GM12878 (cell line): ENCODE measurements around the gene TSSK2. TPM values are rescaled to one million over a fixed set of nuclear protein-coding genes. Genes with fewer than 3 reads are reported as not detected.

Experiments used
- ATAC-seq: fragments of 200-7000 bp; cut with Tn5 transposase; 3 replicates; pipeline ENCODE4 v1.9.1; 2020; ENCODE audit warnings: mild to moderate bottlenecking, moderate library complexity
- BruUV-seq: library from RNA; stranded (reverse); fragments of 400-500 nt; replicated peaks from 2 replicates; lab custom pipeline; 2021; lab: Mats Ljungman, UMichigan
- CTCF ChIA-PET: fragments of 300-600 bp; sonication (Branson Sonifier 250); formaldehyde crosslinking; extraction: SDS; loops from one replicate; lab custom pipeline; 2021; ENCODE audit warnings: inconsistent platforms; lab: Yijun Ruan, JAX
- POLR2A ChIA-PET: fragments of 350-600 bp; formaldehyde crosslinking; extraction: SDS; loops from one replicate; lab custom pipeline; 2021; ENCODE audit warnings: inconsistent platforms; lab: Charles Lee
- RAD21 ChIA-PET: fragments of 300-600 bp; sonication (Branson Sonifier 250); formaldehyde crosslinking; loops from one replicate; lab custom pipeline; 2023; ENCODE audit warnings: antibody characterized with exemption; ENCODE audit not compliant: unreplicated experiment; lab: Charles Lee
- SMC1A ChIA-PET: fragments of 300-600 bp; sonication (Branson Sonifier 250); formaldehyde crosslinking; loops from one replicate; lab custom pipeline; 2023; ENCODE audit not compliant: unreplicated experiment, uncharacterized antibody; lab: Charles Lee
- DNase-seq: peaks from one replicate; pipeline ENCODE4 v3.0.0-alpha.2; 2011; ENCODE audit warnings: low read depth, low spot score
- FAIRE-seq: peaks from 3 replicates; lab custom pipeline; 2011; peaks lifted over from hg19 to GRCh38; lab: Jason Lieb, UNC
- H2AFZ ChIP-seq: 2 replicates; pipeline ENCODE4 v1.6.0; 2011; ENCODE audit warnings: low read depth, low read length, control low read depth; ENCODE audit not compliant: control insufficient read depth
- H3K27ac ChIP-seq: 2 replicates; pipeline ENCODE4 v1.5.1; 2011; ENCODE audit warnings: control low read depth; ENCODE audit not compliant: control insufficient read depth, insufficient read depth
- H3K27me3 ChIP-seq, 2 experiments: replicated peaks in 1 of 2; 2 replicates each; pipeline versions ENCODE4 v1.6.0 to v1.6.1; 2011; ENCODE audit warnings: low read length in 1 of 2; ENCODE audit not compliant: control insufficient read depth in 2 of 2, insufficient read depth in 2 of 2
- H3K36me3 ChIP-seq, 2 experiments: 2 replicates each; pipeline ENCODE4 v1.5.1; 2011; ENCODE audit warnings: low read length in 1 of 2; ENCODE audit not compliant: control insufficient read depth in 2 of 2, insufficient read depth in 2 of 2
- H3K4me1 ChIP-seq: 2 replicates; pipeline ENCODE4 v1.6.1; 2011; ENCODE audit warnings: mild to moderate bottlenecking, low read length, moderate library complexity, mixed read lengths; ENCODE audit not compliant: control insufficient read depth, insufficient read depth
- H3K4me2 ChIP-seq: 2 replicates; pipeline ENCODE4 v1.6.0; 2011; ENCODE audit warnings: control low read depth; ENCODE audit not compliant: control insufficient read depth, insufficient read depth
- H3K4me3 ChIP-seq: fragments of 200-600 bp; sonication (generic); 2 replicates; pipeline ENCODE4 v1.5.1; 2016
- H3K79me2 ChIP-seq: 2 replicates; pipeline ENCODE4 v1.6.0; 2011; ENCODE audit warnings: low read length; ENCODE audit not compliant: control insufficient read depth, insufficient read depth
- H3K9ac ChIP-seq: 2 replicates; pipeline ENCODE4 v1.8.0; 2011; ENCODE audit warnings: low read length, control low read depth, mixed read lengths; ENCODE audit not compliant: control insufficient read depth, insufficient read depth
- H3K9me3 ChIP-seq: replicated peaks from 3 replicates; pipeline ENCODE4 v1.5.1; 2011; ENCODE audit warnings: mild to moderate bottlenecking, low read length; ENCODE audit not compliant: control insufficient read depth, insufficient read depth
- H4K20me1 ChIP-seq: 2 replicates; pipeline ENCODE4 v1.6.0; 2011; ENCODE audit not compliant: control insufficient read depth, insufficient read depth
- BHLHE40 ChIP-seq, 2 experiments: fragments of 450-650 bp in 1 of 2; IDR thresholded peaks; 2 replicates each; pipeline ENCODE4 v1.6.1; 2011 to 2017; ENCODE audit warnings: low read depth in 2 of 2, borderline replicate concordance in 1 of 2, improper control_type of control experiment in 1 of 2, low read length in 1 of 2, mild to moderate bottlenecking in 1 of 2
- CEBPB ChIP-seq, 2 experiments: fragments of 150-350 bp in 1 of 2; IDR thresholded peaks; 2 replicates each; pipeline ENCODE4 v1.6.1; 2012 to 2014; ENCODE audit warnings: low read depth in 2 of 2, low read length in 2 of 2, borderline replicate concordance in 1 of 2, inconsistent platforms in 1 of 2
- FOS ChIP-seq: IDR thresholded peaks from 3 replicates; pipeline ENCODE4 v1.6.1; 2011; ENCODE audit warnings: borderline replicate concordance; ENCODE audit not compliant: insufficient read length; ENCODE audit errors: extremely low read depth
- MTA3 ChIP-seq: IDR thresholded peaks from 2 replicates; pipeline ENCODE4 v1.6.1; 2012; ENCODE audit warnings: low read length, inconsistent platforms, borderline replicate concordance
- NFYB ChIP-seq: IDR thresholded peaks from 2 replicates; pipeline ENCODE4 v1.6.1; 2011; ENCODE audit warnings: low read depth, mild to moderate bottlenecking, low read length, improper control_type of control experiment, moderate library complexity; ENCODE audit not compliant: insufficient read depth
- POLR2AphosphoS2 ChIP-seq: IDR thresholded peaks from 2 replicates; pipeline ENCODE4 v1.6.1; 2011; ENCODE audit warnings: low read depth, mild to moderate bottlenecking, low read length, improper control_type of control experiment, moderate library complexity
- SP1 ChIP-seq: IDR thresholded peaks from one replicate; pipeline ENCODE4 v1.6.1; 2011; ENCODE audit warnings: low read depth, low read length
- TBL1XR1 ChIP-seq: IDR thresholded peaks from 2 replicates; pipeline ENCODE4 v1.6.1; 2012; ENCODE audit warnings: low read depth, low read length, improper control_type of control experiment
- ZNF207 ChIP-seq: fragments of 450-650 bp; IDR thresholded peaks from 2 replicates; pipeline ENCODE4 v1.6.1; 2014; ENCODE audit warnings: antibody characterized with exemption, mild to moderate bottlenecking, borderline replicate concordance
- WGBS: methylation state at CpG from one replicate; pipeline ENCODE4 v1.1.6; 2016; ENCODE audit warnings: low lambda C conversion rate; ENCODE audit not compliant: insufficient replicate concordance, insufficient coverage; ENCODE audit errors: missing lambda C conversion rate; 5-methylcytosine and 5-hydroxymethylcytosine counted together
- in situ Hi-C: fragments of 300-500 bp; cut with MboI; formaldehyde crosslinking; loops from 9 replicates; pipeline ENCODE4 v1.14.3; 2018; ENCODE audit warnings: mixed read lengths
- intact Hi-C: fragments of 100-400 bp; cut with micrococcal nuclease; formaldehyde crosslinking; loops from one replicate; pipeline ENCODE4 v1.14.2; 2022; ENCODE audit not compliant: unreplicated experiment
- polyA plus RNA-seq, 11 experiments: library from polyadenylated mRNA; depleted of rRNA in 4 of 11; unstranded in 6 of 11; stranded (reverse) in 5 of 11; fragments of >200 nt; fragmentation: Nextera tagmentation in 4 of 11; fragmentation: Illumina TruSeq in 1 of 11; extraction: Ambion mirVana in 4 of 11; extraction: Trizol in 1 of 11; gene quantifications; 1 replicate in 1 of 11; 2 replicates in 10 of 11; pipeline versions ENCODE4 v1.2.1 to v1.2.3, GENCODE V29; 2011 to 2016; ENCODE audit warnings: inconsistent platforms in 2 of 11, missing spikeins in 2 of 11, low read depth in 1 of 11
- total RNA-seq, 4 experiments: library from RNA; depleted of rRNA in 3 of 4; stranded (reverse); fragments of >200 nt in 3 of 4; fragmentation: Illumina TruSeq in 1 of 4; extraction: Trizol in 1 of 4; gene quantifications; 2 replicates each; pipeline versions ENCODE4 v1.2.1 to v1.2.3, GENCODE V29; 2013 to 2021
- TF ChIP-seq, protein P1 (sequence below): fragments of 150-350 bp; IDR thresholded peaks from 2 replicates; pipeline ENCODE4 v1.6.1; 2014; ENCODE audit warnings: mild to moderate bottlenecking, low read depth, low read length

Gene TSSK2
- total and polyA plus RNA-seq, 10 of the 15 experiments (the other 5 are each of a cell fraction or from before 2014, with no cell fraction given), result 0.03 to 0.17 TPM; not detected in 8

DNA sequence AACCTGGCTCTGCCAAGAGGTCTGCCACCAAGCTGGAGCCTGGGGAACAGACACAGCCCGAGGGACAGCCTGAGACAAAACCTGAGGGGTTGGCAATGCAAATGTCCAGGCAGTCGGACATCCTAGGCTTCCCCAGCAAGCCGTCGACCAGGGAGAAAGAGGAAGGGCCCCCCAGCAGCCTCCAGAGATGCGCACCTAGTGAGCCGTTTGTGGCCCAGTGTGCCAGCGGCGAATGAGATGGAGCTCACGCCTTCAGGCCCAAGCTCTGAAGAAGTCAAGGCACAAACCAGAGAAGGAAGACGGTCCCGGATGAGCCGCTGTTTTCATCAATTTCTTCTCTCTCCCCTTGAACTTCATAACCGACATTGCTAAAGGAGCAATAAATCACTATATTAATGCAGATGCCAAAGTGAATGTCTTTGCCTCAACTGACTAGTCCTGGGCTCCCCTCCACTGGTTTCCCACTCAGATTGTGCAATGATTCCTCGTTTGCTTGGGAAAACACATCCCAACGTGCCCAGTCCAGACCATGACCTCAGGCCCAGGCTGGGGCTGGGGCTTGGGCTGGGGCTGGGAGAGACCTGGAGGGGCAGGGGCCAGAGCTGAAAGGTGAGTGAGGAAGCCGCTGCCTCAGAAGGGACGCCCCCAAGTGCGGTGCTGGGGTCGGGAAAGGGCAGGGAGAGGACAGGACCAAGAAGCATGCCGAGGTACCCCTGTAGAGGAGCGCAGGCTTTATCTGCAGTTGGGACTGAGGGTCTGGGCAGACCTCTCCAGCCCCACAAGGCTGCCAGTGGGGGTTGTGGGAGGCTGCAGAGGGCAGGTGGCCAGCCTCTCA, 5.4 kb upstream of the TSSK2 start:
- H3K79me2 ChIP-seq, result peaks cover 15% of the 10 kb centered on the region
- ATAC-seq (no peak), DNase-seq (no peak), FAIRE-seq (no peak)
- BruUV-seq, result no TSS peak
- SMC1A ChIA-PET, result no interaction called here
- no peaks in the 10 kb centered on the region for H3K9me3 ChIP-seq
- H3K27ac ChIP-seq, result no peak overlapping the region
- H2AFZ ChIP-seq, result no peak overlapping the region
- H4K20me1 ChIP-seq, result no peaks in the 10 kb centered on the region
- H3K27me3 ChIP-seq, result no peaks in the 10 kb centered on the region; a peak in 1 of 4 replicates
- no peak overlapping the region for H3K4me2 ChIP-seq
- H3K4me3 ChIP-seq, result no peak overlapping the region
- RAD21 ChIA-PET, result no interaction called here
- H3K4me1 ChIP-seq, result peaks cover 3% of the 10 kb centered on the region
- CTCF ChIA-PET, result no interaction called here
- POLR2A ChIA-PET, result interaction anchor here (0.9 kb wide), 1 partner anchor 8 kb away, joined by 3 read pairs; no protein-coding TSS in a partner anchor
- H3K36me3 ChIP-seq, result no peaks in the 10 kb centered on the region
- no peak overlapping the region for H3K9ac ChIP-seq
- WGBS, result 62% methylated on average over 21 of the region's 21 CpGs
- in situ Hi-C loops, result no loop called here
- no peak for TF ChIP-seq FOS
- TF ChIP-seq, all 136 proteins: peak for 0
- intact Hi-C loops, result no loop called here

DNA sequence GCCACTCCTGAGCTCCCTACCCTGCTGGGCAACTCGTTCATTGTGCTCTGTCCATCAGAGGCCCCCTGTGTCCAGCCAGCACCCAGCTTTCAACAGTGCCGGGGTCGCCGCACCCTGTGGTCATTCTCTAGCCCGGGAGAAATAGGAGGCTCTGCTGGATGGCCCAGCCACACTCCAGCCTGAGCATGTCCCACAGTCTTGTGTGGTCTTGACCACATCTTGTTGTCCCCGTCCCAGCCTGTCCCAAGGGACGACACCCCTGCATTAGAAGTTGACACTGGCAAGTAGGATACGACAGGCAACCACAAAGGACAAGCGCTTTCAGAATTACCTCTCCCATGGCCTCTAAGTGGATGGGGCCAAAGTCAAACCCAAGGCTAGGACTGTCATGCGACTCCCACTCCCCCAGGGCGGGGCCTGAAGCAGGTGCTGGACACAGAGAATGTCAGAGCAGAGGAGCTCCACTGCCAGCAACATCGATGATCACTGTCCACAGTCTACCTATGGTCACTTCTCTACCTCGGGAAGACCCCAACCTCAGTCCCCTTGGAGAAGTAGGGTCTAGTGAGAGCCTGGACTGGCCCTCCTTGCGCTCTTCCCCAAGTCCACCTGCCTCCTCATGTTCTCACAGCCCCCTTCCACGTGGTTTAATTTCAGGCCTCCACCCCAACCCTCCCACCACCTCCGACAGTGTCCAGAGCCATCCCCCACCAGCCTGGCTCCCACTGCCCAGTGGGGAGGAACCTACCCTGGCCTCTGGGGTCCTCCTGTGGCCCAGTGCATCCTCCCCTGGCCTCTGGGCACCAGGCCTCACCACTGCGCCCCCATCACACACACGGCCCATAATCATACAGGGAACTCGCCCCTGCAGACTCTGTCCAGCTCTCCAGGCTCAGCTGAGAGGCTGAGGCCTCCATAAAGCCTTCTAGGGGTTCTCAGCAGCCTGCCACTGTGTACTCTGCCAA, 4.5 kb upstream of the TSSK2 start:
- ChIA-PET POLR2A (no interaction called here), RAD21 (no interaction called here), CTCF (no interaction called here), SMC1A (no interaction called here)
- Histone ChIP-seq H3K27ac (no peak overlapping the region), H3K4me1 (no peaks in the 10 kb centered on the region), H3K27me3 (no peaks in the 10 kb centered on the region; a peak in 1 of 4 replicates), H3K9ac (no peak overlapping the region), H2AFZ (no peak overlapping the region), H3K4me3 (no peak overlapping the region), H3K36me3 (no peaks in the 10 kb centered on the region), H4K20me1 (no peaks in the 10 kb centered on the region), H3K9me3 (no peaks in the 10 kb centered on the region), H3K79me2 (peaks cover 6% of the 10 kb centered on the region), H3K4me2 (no peak overlapping the region)
- FAIRE-seq (no peak), DNase-seq (no peak), ATAC-seq (no peak)
- intact Hi-C loops (no loop called here), in situ Hi-C loops (no loop called here)
- 57% methylated on average over 18 of the region's 19 CpGs for WGBS
- BruUV-seq, result no TSS peak
- no peak for TF ChIP-seq NFYB
- TF ChIP-seq BHLHE40 (IDR thresholded peaks at IDR 0.05; ENCODE audit: borderline replicate concordance in 1 of 2, low read depth in 2 of 2, low read length in 1 of 2), result no peak
- no peak for TF ChIP-seq TBL1XR1
- no peak for TF ChIP-seq CEBPB (IDR thresholded peaks at IDR 0.05; ENCODE audit: borderline replicate concordance in 1 of 2, low read depth in 2 of 2, low read length in 2 of 2)
- no peak for TF ChIP-seq SP1
- TF ChIP-seq, protein P1, sequence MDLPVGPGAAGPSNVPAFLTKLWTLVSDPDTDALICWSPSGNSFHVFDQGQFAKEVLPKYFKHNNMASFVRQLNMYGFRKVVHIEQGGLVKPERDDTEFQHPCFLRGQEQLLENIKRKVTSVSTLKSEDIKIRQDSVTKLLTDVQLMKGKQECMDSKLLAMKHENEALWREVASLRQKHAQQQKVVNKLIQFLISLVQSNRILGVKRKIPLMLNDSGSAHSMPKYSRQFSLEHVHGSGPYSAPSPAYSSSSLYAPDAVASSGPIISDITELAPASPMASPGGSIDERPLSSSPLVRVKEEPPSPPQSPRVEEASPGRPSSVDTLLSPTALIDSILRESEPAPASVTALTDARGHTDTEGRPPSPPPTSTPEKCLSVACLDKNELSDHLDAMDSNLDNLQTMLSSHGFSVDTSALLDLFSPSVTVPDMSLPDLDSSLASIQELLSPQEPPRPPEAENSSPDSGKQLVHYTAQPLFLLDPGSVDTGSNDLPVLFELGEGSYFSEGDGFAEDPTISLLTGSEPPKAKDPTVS, result no peak
- no peak for TF ChIP-seq POLR2AphosphoS2
- TF ChIP-seq MTA3, result no peak
- no peak for TF ChIP-seq ZNF207
- TF ChIP-seq, all 136 proteins: peak for 0
